ENCODE data around the gene ZNF709.
"Not testable (repeated sequence)": the region's sequence is repeated elsewhere in the genome, so short reads cannot be mapped to it uniquely, and the experiment has no call there.

The ZNF709 gene

DNA sequence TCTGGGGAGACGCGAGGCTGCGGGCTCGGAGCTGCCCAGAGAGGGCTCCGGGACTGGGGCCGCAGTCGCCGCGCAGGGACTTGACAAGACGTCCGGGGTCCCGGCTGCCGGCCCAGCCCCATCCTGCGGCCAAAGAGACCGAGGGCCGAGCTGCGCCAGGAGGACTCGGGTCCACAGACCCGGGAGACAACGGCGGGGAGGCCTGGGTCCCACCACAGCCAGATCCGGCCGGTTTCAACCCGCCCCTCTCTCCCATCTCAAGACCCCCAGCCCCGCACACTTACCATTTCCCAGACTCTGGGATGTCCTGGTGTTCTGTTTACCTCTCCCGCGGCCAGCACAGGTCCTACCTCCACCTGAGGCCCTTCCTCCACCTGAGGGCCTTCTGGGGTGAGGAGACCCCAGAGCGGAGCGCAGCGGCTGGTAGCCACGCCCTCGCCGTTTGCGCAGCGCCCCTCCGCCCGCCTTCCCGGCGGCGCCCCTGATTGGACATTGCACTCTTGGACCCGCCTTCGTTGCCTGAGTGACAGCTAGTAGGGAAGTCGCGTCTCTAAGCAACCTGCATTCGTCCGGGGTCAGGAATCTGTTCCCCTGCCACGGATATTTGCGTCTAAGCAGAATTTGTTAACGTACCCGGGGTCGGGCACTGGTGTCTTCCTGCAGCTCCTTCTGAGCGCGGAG lies at the start of gene ZNF709:
Gene ZNF709 (minus strand): TSS at position 446 of the 681 bp plus-strand sequence. CDS start 159 bp downstream, at position 287.
- DNase-seq, result peak; percentile 95

DNA sequence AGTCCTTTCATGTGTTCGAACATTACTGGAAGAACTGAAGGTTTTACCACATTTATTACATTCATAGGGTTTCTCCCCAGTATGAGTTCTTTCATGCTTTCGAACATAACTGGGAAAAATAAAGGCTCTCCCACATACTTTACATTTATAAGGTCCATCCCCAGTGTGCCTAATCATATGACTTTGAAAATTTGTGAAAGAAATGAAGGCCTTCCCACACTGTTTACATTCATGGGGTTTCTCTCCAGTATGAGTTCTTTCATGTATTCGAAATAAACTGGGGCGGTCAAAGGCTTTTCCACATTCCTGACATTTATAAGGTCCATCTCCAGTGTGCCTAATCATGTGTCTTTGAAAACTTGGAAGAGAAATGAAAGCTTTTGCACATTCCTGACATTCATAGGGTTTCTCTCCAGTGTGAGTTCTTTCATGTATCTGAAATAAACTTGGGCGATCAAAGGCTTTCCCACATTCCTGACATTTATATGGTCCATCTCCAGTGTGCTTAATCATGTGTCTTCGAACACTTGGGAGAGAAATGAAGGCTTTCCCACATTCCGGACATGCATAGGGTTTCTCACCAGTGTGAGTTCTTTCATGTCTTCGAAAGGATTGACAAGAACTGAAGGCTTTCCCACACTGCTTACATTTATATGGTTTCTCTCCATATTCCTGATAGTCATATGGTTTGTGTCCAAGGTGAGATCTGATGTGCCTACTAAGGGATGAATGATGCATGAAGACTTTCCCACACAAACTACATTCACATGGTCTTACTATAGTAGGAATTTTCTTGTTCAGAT lies 42.6 kb upstream of the ZNF709 start:
- no peak for DNase-seq

DNA sequence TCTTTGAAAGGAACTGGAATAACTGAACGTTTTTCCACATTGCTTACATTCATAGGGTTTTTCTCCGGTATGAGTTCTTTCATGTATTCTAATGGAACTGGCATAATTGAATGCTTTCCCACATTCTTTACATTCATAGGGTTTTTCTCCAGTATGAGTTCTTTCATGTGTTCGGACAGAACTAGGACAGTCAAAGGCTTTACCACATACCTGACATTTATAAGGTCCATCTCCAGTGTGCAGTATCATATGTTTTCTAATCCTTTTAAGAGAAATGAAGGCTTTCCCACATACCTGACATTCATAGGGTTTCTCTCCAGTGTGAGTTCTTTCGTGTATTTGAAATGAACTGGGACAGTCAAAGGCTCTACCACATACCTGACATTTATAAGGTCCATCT lies 41.9 kb upstream of the ZNF709 start:
- DNase-seq, result no peak

DNA sequence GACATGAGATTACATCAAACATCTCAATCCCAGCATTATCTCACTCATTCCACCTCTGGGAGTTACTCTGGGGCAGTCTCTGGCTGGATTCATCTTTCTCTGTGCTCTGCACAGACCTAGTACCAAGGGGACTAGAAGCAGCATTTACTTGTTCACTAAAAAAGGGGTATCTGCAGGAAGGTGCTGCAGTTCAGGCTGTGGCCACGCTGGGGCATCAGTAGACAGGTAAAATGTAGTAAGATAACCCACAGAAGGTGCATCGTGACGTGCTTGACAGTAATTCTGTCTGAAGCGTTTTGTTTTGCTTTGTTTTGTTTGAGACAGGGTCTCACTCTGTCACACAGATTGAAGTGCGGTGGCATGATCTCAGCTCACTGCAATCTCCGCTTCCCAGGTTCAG lies 37.4 kb upstream of the ZNF709 start:
- no peak for DNase-seq

DNA sequence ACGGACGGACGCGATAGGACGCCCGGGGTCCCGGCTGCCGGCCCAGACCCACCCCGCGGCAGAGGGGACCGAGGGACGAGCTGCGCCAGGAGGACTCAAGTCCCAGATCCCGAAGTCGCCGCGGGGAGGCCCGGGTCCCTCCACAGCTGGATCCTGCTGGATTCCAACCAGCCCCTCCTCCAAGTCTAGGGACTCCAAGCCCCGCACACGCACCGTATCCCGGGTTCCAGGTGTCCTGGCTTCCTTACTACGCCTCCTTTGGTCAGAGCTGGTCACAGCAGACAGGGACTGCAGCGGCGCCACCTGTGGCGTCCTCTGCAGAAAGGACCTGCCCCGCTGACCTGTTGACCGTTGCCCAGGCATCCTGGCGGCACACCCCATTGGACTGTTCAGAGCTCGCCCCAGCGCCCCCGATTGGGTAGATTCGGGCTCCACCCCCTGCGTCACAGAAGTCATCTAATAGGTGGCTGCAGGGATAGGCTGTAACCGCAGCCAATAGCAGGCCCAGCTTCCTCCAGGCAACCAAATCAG lies 29.0 kb upstream of the ZNF709 start:
- DNase-seq, result peak; percentile 23

DNA sequence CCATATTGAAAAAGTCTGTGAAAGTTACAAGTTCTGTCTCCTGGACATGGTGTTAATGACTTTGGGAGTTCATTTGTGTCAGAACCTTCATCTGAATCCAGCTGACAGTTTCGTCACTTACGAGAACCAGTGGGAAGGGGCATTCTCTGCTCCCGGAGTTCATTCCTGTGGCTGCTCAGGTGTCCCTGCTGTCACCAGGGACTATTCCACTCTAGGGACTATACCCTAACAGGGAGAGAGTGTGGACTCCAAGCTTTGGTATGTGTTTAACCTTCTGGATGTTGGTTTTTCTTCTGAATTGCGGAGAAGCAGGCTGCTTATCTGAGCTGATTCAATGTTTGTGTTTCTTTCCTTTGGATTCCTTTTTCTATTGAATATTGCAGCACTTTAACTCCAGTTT lies 12.4 kb upstream of the ZNF709 start:
- DNase-seq, result no peak

DNA sequence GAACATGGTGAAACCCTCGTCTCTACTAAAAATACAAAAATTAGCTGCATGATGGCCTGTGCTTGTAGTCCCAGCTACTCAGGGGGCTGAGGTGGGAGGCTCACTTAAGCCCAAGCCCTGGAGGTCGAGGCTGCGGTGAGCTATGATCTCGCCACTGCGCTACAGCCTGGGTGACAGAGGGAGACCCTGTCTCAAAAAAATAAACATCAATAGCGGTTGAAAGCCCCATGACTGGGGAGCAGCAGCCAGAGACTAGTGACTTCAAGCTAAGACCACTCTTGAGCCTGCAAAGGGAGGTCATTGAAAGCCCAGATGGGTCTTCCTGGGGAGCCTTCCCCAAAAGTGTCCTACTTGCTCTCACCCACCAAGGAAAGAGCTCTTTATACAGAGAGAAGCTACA lies 11.9 kb upstream of the ZNF709 start:
- DNase-seq, result no peak

DNA sequence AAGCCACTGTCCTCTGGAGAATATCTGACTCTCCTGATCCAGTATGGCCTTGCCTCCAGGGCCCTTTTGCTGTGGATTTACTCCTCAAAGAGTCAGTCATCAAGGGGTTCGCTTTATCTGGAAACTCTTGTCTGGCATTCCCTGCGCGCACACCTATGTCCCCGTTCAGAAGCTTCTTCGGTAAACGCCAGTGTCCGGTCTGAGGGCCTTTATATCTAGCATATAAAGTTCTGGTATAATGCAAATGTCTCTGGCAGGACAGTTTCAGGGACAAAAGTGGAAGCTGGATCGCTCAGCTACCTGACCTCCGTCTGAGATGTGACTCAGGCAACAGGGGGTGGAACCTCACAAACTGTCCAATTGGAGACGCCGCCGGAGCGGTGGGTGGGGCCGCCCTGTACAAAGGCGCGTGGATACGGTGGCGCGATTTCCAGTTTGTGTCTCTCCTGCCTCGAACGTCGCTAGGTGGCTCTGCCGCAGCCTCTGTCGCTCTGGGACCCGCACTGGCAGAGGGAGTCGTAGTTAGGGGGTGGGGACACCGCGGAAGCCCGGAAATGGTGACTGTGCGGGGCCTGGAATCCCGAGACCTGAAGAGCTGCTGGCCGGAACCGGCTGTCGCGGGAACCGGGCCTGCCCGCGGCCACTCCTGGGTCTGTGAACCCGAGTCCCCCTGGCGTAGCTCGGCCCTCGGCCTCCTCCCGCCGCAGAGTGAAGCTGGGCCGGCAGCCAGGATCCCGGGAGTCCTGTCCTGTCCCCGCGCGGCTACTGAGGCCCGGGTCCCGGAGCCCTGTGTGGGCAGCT lies 10.6 kb upstream of the ZNF709 start:
- DNase-seq, result peak; percentile 95

DNA sequence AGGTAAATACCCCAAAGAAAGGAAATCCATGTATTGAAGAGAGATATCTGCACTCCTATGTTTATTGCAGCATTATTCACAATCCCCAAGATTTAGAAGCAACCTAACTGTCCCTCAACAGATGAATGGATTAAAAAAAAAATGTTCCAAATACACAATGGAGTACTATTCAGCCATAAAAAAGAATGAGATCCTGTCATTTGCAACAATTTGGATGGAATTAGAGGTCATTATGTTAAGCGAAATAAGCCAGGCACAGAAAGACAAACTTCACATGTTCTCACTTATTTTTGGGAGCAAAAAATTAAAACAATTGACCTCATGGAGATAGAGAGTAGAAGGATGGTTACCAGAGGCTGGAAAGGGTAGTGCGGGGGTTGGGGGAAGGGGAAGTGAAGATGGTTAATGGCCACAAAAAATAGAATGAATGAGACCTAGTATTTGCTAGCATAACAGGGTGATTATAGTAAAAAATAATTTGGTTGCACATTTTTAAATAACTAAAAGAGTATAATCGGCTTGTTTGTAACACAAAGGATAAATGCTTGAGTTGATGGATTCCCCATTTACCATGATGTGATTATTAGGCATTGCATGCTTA lies 9.7 kb upstream of the ZNF709 start:
- DNase-seq, result no peak

DNA sequence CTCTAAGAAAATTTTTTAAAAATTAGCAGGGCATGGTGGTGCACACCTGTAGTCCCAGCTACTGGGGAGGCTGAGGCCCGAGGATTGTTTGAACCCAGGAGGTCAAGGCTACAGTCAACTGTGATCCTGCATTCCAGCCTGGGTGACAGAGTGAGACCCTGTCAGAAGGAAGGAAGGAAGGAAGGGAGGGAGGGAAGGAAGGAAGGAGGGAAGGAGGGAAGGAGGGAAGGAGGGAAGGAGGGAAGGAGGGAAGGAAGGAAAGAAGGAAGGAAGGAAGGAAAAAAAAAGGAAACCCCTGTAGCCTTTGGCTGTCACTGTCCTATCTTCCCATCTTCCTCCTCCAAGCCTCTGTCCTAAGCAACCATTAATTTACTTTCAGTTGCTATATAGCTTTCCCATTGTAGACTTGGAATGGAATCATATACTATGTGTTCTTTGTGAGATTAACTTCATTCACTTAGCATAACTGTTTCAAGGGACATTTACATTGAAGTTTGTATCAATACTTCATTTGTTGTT lies 1.7 kb upstream of the ZNF709 start:
- DNase-seq, result not testable (repeated sequence)

DNA sequence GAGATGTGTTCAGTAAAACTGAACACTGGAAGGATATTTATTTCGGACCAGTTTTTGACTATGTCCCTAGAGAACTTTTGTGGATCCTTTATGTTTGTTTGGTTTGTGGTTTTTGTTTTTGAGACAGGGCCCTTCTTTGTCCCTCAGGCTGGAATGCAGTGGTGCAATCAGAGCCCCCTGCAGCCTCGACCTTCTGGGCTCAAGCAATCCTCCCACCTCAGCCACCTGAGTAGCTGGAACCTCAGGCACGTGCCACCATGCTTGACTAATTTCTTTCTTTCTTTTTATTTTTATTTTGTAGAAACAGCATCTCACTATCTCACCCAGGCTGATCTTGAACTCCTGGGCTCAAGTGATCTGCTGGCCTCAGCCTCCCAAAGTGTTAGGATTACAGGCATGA lies 955 bp upstream of the ZNF709 start:
- DNase-seq, result no peak

DNA sequence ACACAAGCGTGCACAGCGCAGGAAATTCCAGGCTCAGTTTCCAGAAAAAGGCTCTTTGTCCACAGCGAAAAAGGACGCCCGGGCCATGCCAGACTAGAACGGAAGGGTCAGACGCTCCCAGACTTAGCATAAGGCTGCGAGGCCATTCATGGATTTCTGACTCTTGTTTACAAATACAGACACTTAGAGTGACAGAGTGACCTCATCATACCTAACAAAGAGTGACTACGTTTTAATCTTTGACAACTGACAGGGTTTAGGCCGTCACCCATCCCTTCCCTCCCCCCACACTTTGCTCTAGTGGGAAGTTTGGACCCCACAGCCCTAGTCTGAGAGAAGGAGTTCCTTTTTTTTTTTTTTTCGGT lies 418 bp upstream of the ZNF709 start:
- no peak for DNase-seq

DNA sequence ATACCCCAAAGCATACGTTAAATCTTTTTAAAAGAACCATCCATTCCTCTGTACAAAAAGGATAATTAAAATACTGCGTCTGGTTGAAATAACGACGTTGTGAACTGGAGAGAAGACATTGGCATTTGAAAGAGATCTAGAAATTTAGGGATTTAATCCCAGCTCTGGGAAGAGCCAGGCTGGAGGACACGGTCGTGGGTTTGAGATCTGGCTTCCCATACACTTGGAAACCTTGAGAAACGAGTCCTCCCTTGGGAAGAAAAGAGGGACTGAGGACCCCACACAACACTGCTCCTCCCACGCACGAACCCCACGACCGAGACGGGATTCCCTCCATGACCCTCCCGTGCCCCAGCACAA lies 625 bp downstream of the ZNF709 start:
- DNase-seq, result no peak

DNA sequence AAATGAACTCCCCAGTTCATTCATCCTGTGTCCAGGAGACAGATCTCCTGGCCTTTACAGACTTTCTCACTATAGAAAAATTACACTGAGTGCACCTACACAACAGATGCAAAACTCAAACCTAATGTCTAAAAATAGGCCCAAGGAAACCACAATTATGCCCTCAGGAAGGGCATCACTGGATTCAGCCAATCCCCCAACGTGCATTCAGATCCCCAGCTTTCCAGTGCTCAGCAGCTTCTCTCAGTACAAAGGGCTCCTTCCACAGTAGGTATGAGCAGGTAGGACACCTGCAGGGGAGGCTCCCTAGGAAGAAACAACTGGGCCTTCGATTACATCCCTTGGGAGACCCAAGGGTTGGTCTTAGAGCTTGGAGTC lies 2.1 kb downstream of the ZNF709 start:
- no peak for DNase-seq

DNA sequence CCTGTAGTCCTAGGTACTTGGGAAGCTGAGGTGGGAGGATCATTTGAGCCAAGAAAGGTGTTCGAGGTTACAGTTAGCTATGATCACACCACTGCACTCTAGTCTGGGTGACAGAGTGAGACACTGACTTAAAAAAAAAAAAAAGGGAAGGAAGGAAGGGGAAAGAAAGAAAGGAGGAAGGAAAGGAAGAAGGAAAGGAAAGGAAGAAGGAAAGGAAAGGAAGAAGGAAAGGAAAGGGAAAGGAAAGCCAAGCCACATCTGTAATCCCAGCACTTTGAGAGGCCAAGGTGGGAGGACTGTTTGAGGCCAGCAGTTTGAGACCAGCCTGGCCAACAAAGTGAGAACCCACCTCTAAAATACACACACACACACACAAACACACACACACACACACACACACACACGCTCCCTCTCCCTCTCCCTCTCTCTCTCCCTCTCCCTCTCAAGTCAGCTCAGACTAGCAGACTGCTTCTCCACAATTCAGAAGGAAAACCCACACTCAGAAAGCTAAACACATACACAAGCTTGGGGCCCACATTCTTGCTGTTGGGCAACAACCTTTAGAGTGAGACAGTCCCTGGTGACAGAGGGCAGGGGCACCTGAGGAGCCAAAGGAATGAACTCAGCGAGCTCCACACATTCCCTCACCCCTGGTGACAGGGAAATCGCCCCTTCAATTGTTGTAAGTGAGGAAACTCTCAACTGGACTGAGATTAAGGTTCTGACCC lies 2.7 kb downstream of the ZNF709 start:
- DNase-seq, result no peak

DNA sequence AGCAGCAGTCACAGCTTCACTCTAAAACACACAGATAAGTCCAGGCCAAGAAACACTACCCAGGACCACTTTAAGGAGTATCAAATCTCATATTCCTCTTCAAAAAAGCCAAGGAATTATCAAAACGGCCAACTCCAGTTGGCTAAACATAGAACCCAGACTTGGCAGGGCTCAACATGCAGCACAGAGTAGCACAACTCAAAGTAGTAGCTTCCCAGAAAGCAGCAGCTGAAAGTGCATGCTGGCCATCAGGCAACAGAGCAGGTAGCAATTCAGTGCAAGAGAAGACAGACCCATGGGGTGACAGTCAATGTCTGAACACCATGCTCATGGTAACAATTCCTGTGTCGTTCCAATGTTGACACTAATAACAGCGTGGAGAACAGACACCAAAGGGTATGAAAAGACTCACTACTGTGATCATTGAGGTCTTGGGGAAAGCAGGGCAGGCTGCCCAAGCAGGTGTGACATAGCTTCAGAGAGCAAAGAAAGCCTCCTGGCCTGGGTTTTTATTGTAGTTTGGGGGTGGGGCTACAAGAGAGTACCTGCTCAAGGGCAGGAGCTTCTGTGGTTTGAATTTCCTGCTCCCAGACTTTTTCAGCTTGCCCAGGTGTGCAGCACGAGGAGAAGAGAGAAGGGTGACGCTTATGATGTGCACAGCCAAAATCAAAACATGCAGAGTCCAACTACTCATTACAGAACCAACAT lies 6.2 kb downstream of the ZNF709 start:
- DNase-seq, result no peak

DNA sequence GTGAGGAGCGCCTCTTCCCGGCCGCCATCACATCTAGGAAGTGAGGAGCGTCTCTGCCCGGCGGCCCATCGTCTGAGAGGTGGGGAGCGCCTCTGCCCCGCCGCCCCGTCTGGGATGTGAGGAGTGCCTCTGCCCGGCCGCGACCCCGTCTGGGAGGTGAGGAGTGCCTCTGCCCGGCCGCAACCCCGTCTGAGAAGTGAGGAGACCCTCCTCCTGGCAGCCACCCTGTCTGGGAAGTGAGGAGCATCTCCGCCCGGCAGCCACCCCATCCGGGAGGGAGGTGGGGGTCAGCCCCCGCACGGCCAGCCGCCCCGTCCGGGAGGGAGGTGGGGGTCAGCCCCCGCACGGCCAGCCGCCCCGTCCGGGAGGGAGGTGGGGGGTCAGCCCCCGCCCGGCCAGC lies 17.0 kb downstream of the ZNF709 start:
- DNase-seq, result not testable (repeated sequence)

DNA sequence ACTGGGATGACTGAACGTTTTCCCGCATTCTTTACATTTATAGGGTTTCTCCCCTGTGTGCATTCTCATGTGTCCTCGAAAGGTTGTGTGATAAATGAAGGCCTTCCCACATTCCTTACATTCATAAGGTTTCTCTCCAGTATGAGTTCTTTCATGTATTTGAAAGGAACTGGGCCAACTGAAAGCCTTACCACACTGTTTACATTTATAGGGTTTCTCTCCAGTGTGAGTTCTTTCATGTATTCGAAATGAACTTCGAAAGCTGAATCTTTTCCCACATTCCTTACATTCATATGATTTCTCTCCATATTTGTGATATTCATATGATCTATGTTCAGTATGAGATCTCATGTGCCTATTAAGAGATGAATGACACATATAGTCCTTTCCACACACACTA lies 19.4 kb downstream of the ZNF709 start:
- no peak for DNase-seq

DNA sequence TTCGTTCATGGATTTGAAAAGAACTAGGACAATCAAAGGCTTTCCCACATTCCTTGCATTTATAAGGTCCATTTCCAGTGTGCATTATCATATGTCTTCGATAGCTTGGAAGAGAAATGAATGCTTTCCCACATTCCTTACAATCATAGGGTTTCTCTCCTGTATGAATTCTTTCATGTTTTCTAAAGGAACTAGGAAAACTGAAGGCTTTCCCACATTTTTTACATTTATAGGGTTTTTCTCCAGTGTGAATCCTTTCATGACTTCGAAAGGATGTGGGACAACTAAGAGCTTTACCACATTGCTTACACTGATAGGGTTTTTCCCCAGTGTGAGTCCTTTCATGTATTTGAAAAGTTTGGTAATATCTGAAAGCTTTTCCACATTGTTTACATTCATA lies 19.8 kb downstream of the ZNF709 start:
- no peak for DNase-seq

DNA sequence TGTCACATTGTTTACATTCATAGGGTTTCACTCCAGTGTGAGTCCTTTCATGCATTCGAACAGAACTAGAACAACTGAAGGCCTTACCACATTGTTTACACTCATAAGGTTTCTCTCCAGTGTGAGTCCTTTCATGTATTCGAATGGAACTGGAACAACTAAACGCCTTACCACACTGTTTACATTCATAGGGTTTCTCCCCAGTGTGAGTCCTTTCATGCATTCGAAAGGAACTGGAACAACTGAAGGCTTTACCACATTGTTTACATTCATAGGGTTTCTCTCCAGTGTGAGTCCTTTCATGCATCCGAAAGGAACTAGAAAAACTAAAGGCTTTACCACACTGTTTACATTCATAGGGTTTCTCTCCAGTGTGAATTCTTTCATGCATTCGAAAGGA lies 20.5 kb downstream of the ZNF709 start:
- not testable (repeated sequence) for DNase-seq

DNA sequence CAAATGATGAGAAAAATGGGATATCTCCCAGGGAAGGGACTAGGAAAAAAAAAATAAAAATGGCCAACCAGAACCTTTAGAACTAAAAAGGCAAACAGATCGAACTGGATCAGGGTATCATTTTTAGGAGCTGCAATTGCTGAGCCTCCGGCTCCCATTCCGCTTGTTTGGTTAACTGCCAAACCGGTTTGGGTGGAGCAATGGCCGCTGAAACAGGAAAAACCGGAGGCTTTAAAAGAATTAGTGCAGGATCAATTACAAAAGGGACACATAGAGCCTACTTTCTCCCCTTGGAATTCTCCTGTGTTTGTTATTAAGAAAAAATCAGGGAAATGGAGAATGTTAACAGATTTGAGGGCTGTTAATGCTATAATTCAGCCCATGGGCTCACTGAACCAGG lies 31.1 kb downstream of the ZNF709 start:
- no peak for DNase-seq

DNA sequence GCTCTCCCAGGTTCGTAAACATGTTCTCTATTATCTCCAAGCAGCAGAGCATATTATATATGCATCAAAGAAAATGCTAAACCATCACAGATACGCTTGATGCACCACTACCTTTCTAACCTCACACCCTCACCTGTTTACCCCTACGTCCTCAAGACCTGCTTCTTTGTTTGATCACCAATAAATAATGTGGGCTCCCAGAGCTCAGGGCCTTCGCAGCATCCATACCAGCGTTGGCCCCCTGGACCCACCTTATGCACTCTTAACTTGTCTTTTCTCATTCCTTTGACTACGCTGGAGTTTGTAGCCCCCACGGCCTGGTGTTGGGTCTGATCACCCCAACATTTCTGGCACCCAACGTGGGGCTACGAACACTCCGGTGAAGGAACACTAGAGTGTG lies 33.8 kb downstream of the ZNF709 start:
- no peak for DNase-seq

All from femur (tissue), 1 donor.